Activated CD8-positive, alpha-beta memory T cell treated with anti-CD3 and anti-CD28 coated beads, Interleukin-2, amount 10 ng/mL, durations not matched to agents 7 days and 5 days (primary cell): ENCODE results near the gene ATP5PO. TPM values are rescaled to one million over a fixed set of nuclear protein-coding genes. Genes with fewer than 3 reads are reported as not detected.
"Not testable (repeated sequence)": the region's sequence is repeated elsewhere in the genome, so short reads cannot be mapped to it uniquely, and the experiment has no call there.

Source experiments
- ATAC-seq: fragments of 150-1000 bp; cut with Tn5 transposase; one replicate; pipeline ENCODE4 v1.10.0; 2021; ENCODE audit warnings: moderate library complexity
- CTCF ChIA-PET: fragments of 350-600 bp; sonication (Branson Sonifier 250); formaldehyde crosslinking; loops from one replicate; lab custom pipeline; 2021; ENCODE audit warnings: antibody characterized with exemption; lab: Charles Lee
- DNase-seq: peaks from one replicate; pipeline ENCODE4 v3.0.0-alpha.2; 2020
- H3K27ac Mint-ChIP-seq: one replicate; pipeline ENCODE4 v1.8.0; 2021; ENCODE audit warnings: mild to moderate bottlenecking, mixed read lengths
- H3K27me3 Mint-ChIP-seq: one replicate; pipeline ENCODE4 v1.8.0; 2021; ENCODE audit warnings: mixed read lengths
- H3K36me3 Mint-ChIP-seq: one replicate; pipeline ENCODE4 v1.8.0; 2021; ENCODE audit warnings: mild to moderate bottlenecking, mixed read lengths
- H3K4me1 Mint-ChIP-seq: one replicate; pipeline ENCODE4 v1.8.0; 2021; ENCODE audit warnings: mixed read lengths
- H3K4me3 Mint-ChIP-seq: one replicate; pipeline ENCODE4 v1.8.0; 2021; ENCODE audit warnings: mild to moderate bottlenecking, moderate library complexity, mixed read lengths
- H3K9me3 Mint-ChIP-seq: one replicate; pipeline ENCODE4 v1.8.0; 2022; ENCODE audit warnings: low read depth, mixed read lengths
- total RNA-seq, 2 experiments: library from RNA; stranded (reverse); gene quantifications; one replicate each; pipeline ENCODE4 v1.2.3, GENCODE V29; 2021

ATP5PO gene
- total RNA-seq, 2 experiments from 2014 or later: 186 to 205 TPM

GRCh38 chr21:33936301-33937038 lies 20.9 kb upstream of the ATP5PO start:
- H3K4me3 Mint-ChIP-seq: peak overlapping the region; percentile 45
- H3K27me3 Mint-ChIP-seq: no peaks in the 10 kb centered on the region
- no peak for ATAC-seq
- H3K9me3 Mint-ChIP-seq: no peaks in the 10 kb centered on the region
- H3K36me3 Mint-ChIP-seq: peaks cover 75% of the 10 kb centered on the region
- no peak for DNase-seq
- H3K27ac Mint-ChIP-seq: peak overlapping the region; percentile 93
- H3K4me1 Mint-ChIP-seq: peaks cover 61% of the 10 kb centered on the region
- CTCF ChIA-PET: interaction anchor here (1.5 to 10.7 kb wide), 3 partner anchors 12 to 39 kb away, joined by 6 to 122 read pairs (median 7); no protein-coding TSS in a partner anchor

- CTCF ChIA-PET: interaction anchor here (1.3 to 10.7 kb wide), 7 partner anchors 9 to 415 kb away, joined by 3 to 122 read pairs (median 5); no protein-coding TSS in a partner anchor
- H3K4me3 Mint-ChIP-seq: peak overlapping the region; percentile 91
- peaks cover 35% of the 10 kb centered on the region for H3K4me1 Mint-ChIP-seq
- H3K27ac Mint-ChIP-seq: peak overlapping the region; percentile 98
- no peak for ATAC-seq
- no peaks in the 10 kb centered on the region for H3K27me3 Mint-ChIP-seq
- no peaks in the 10 kb centered on the region for H3K9me3 Mint-ChIP-seq
- H3K36me3 Mint-ChIP-seq: peaks cover 42% of the 10 kb centered on the region
- DNase-seq: no peak
Observed at GRCh38 chr21:33932731-33933130, 17.1 kb upstream of the ATP5PO start.

- H3K27ac Mint-ChIP-seq: peak overlapping the region; percentile 98
- H3K9me3 Mint-ChIP-seq: no peaks in the 10 kb centered on the region
- H3K4me3 Mint-ChIP-seq: peak overlapping the region; percentile 91
- CTCF ChIA-PET: interaction anchor here (0.6 to 10.7 kb wide), 6 partner anchors 8 to 416 kb away, joined by 3 to 122 read pairs (median 6); no protein-coding TSS in a partner anchor
- peaks cover 28% of the 10 kb centered on the region for H3K4me1 Mint-ChIP-seq
- DNase-seq (no peak), ATAC-seq (peak; percentile 16)
- peaks cover 37% of the 10 kb centered on the region for H3K36me3 Mint-ChIP-seq
- H3K27me3 Mint-ChIP-seq: no peaks in the 10 kb centered on the region
Observed at GRCh38 chr21:33931799-33932390, 16.3 kb upstream of the ATP5PO start.

GRCh38 chr21:33931052-33931798 lies 15.6 kb upstream of the ATP5PO start:
- H3K27ac Mint-ChIP-seq: peak overlapping the region; percentile 98
- not testable (repeated sequence) for H3K27me3 Mint-ChIP-seq, H3K9me3 Mint-ChIP-seq
- CTCF ChIA-PET: interaction anchor here (0.6 to 10.7 kb wide), 5 partner anchors 7 to 417 kb away, joined by 3 to 122 read pairs (median 8); no protein-coding TSS in a partner anchor
- DNase-seq (peak; percentile 84), ATAC-seq (peak; percentile 90)
- peak overlapping the region; percentile 91 for H3K4me3 Mint-ChIP-seq
- peaks cover 31% of the 10 kb centered on the region for H3K36me3 Mint-ChIP-seq
- H3K4me1 Mint-ChIP-seq: peaks cover 21% of the 10 kb centered on the region

- CTCF ChIA-PET, H3K4me3 Mint-ChIP-seq, ATAC-seq, H3K36me3 Mint-ChIP-seq, H3K27me3 Mint-ChIP-seq, H3K27ac Mint-ChIP-seq, H3K9me3 Mint-ChIP-seq, DNase-seq: not testable (repeated sequence)
- H3K4me1 Mint-ChIP-seq: peaks cover 13% of the 10 kb centered on the region
Observed at GRCh38 chr21:33926248-33926647, 10.6 kb upstream of the ATP5PO start.

- Mint-ChIP-seq H3K27ac (no peak overlapping the region), H3K9me3 (no peaks in the 10 kb centered on the region), H3K27me3 (no peaks in the 10 kb centered on the region), H3K4me1 (peaks cover 21% of the 10 kb centered on the region), H3K36me3 (no peaks in the 10 kb centered on the region), H3K4me3 (no peak overlapping the region)
- ATAC-seq (peak; percentile 6), DNase-seq (no peak)
- CTCF ChIA-PET: interaction anchor here (0.7 to 4.4 kb wide), 48 partner anchors 8 to 691 kb away, joined by 3 to 200 read pairs (median 6); partner anchors contain the start of genes ATP5PO, MRPS6 and SLC5A3
Observed at GRCh38 chr21:33924766-33925100, 9.1 kb upstream of the ATP5PO start.

GRCh38 chr21:33924079-33924765 lies 8.6 kb upstream of the ATP5PO start:
- CTCF ChIA-PET: interaction anchor here (0.6 to 4.4 kb wide), 67 partner anchors 8 to 692 kb away, joined by 3 to 200 read pairs (median 5); partner anchors contain the start of genes ATP5PO, DONSON, MRPS6 and SLC5A3
- H3K4me3 Mint-ChIP-seq: no peak overlapping the region

GRCh38 chr21:33917421-33917820 lies 1.8 kb upstream of the ATP5PO start:
- CTCF ChIA-PET: interaction anchor here (4.0 kb wide), 1 partner anchor 431 kb away, joined by 25 read pairs; no protein-coding TSS in a partner anchor
- no peak for DNase-seq

More at GRCh38 chr21:33924079-33924765, 8.6 kb upstream of the ATP5PO start:
- DNase-seq (peak; percentile 92), ATAC-seq (peak; percentile 96)
- Mint-ChIP-seq H3K27ac (peak overlapping the region; percentile 28), H3K4me1 (peaks cover 21% of the 10 kb centered on the region), H3K27me3 (no peaks in the 10 kb centered on the region), H3K36me3 (no peaks in the 10 kb centered on the region), H3K9me3 (no peaks in the 10 kb centered on the region)

GRCh38 chr21:33916200-33916567 lies 580 bp upstream of the ATP5PO start:
- no peak for DNase-seq
- Mint-ChIP-seq H3K9me3 (no peaks in the 10 kb centered on the region), H3K36me3 (peaks cover 20% of the 10 kb centered on the region), H3K4me1 (peaks cover 35% of the 10 kb centered on the region), H3K27me3 (no peaks in the 10 kb centered on the region), H3K27ac (peak overlapping the region; percentile 97), H3K4me3 (peak overlapping the region; percentile 98)
- peak; percentile 3 for ATAC-seq
- CTCF ChIA-PET: interaction anchor here (2.2 kb wide), 1 partner anchor 432 kb away, joined by 10 read pairs; no protein-coding TSS in a partner anchor

More at GRCh38 chr21:33917421-33917820, 1.8 kb upstream of the ATP5PO start:
- H3K4me1 Mint-ChIP-seq: peaks cover 34% of the 10 kb centered on the region
- no peak for ATAC-seq
- no peak overlapping the region for H3K27ac Mint-ChIP-seq
- no peaks in the 10 kb centered on the region for H3K27me3 Mint-ChIP-seq
- H3K4me3 Mint-ChIP-seq: no peak overlapping the region
- peaks cover 15% of the 10 kb centered on the region for H3K36me3 Mint-ChIP-seq
- no peaks in the 10 kb centered on the region for H3K9me3 Mint-ChIP-seq

GRCh38 chr21:33914188-33914587 lies 1.4 kb downstream of the ATP5PO start:
- Mint-ChIP-seq H3K27ac (peak overlapping the region; percentile 63), H3K4me1 (peaks cover 30% of the 10 kb centered on the region), H3K4me3 (peak overlapping the region; percentile 98), H3K27me3 (no peaks in the 10 kb centered on the region), H3K36me3 (peaks cover 33% of the 10 kb centered on the region), H3K9me3 (no peaks in the 10 kb centered on the region)
- DNase-seq (no peak), ATAC-seq (no peak)
- CTCF ChIA-PET: interaction anchor here (1.3 to 2.5 kb wide), 4 partner anchors 10 to 434 kb away, joined by 3 to 16 read pairs (median 4); no protein-coding TSS in a partner anchor

GRCh38 chr21:33909756-33910155 lies 5.8 kb downstream of the ATP5PO start:
- no peak overlapping the region for H3K27ac Mint-ChIP-seq
- ATAC-seq: no peak
- H3K9me3 Mint-ChIP-seq: no peaks in the 10 kb centered on the region
- peaks cover 56% of the 10 kb centered on the region for H3K36me3 Mint-ChIP-seq
- no peaks in the 10 kb centered on the region for H3K27me3 Mint-ChIP-seq
- H3K4me3 Mint-ChIP-seq: no peak overlapping the region
- peaks cover 20% of the 10 kb centered on the region for H3K4me1 Mint-ChIP-seq
- CTCF ChIA-PET: no interaction called here
- DNase-seq: no peak

- Mint-ChIP-seq H3K4me3 (no peak overlapping the region), H3K4me1 (peaks cover 10% of the 10 kb centered on the region), H3K9me3 (no peaks in the 10 kb centered on the region), H3K36me3 (peaks cover 58% of the 10 kb centered on the region), H3K27ac (no peak overlapping the region), H3K27me3 (no peaks in the 10 kb centered on the region)
- CTCF ChIA-PET: interaction anchor here (0.7 kb wide), 1 partner anchor 11 kb away, joined by 3 read pairs; no protein-coding TSS in a partner anchor
- ATAC-seq (no peak), DNase-seq (no peak)
Observed at GRCh38 chr21:33908760-33909159, 6.8 kb downstream of the ATP5PO start.
